ENCODE results near the gene TXNDC12. TPM values are rescaled to one million over a fixed set of nuclear protein-coding genes. Genes with fewer than 3 reads are reported as not detected.
"Not testable (repeated sequence)": the region's sequence is repeated elsewhere in the genome, so short reads cannot be mapped to it uniquely, and the experiment has no call there.

The TXNDC12 gene
- total and polyA plus RNA-seq, 7 donors = 11.6 to 24.3 (median 16.0) TPM

DNA sequence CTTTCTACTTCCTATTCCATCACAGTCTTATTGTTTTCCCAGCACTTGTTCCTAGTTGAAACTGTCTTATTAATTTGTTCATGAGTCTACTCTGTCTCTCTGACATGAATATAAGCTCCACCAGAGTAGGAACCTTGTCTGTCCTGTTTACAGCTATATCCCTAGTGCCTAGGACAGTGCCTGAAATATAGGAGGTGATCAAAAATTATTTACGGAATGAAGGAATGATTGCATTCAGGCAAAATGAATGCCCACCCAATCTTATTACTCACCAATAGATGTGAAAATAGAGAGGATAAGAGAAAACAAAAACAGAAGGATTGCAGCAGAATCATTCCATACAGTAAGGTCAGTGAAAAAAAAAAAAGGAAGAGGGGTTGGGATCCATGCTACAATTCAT, 1.1 kb downstream of the TXNDC12 start:
- no peak overlapping the region for H3K27ac ChIP-seq
- TF ChIP-seq, protein P1, sequence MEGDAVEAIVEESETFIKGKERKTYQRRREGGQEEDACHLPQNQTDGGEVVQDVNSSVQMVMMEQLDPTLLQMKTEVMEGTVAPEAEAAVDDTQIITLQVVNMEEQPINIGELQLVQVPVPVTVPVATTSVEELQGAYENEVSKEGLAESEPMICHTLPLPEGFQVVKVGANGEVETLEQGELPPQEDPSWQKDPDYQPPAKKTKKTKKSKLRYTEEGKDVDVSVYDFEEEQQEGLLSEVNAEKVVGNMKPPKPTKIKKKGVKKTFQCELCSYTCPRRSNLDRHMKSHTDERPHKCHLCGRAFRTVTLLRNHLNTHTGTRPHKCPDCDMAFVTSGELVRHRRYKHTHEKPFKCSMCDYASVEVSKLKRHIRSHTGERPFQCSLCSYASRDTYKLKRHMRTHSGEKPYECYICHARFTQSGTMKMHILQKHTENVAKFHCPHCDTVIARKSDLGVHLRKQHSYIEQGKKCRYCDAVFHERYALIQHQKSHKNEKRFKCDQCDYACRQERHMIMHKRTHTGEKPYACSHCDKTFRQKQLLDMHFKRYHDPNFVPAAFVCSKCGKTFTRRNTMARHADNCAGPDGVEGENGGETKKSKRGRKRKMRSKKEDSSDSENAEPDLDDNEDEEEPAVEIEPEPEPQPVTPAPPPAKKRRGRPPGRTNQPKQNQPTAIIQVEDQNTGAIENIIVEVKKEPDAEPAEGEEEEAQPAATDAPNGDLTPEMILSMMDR (IDR thresholded peaks at IDR 0.05) = no peak
- peak overlapping the region; percentile 100 for H3K4me3 ChIP-seq
- intact Hi-C loops (cut with DNase I) = no loop called here
- no peak for DNase-seq
- H3K4me1 ChIP-seq = peaks cover 26% of the 10 kb centered on the region
- WGBS, 3 donors = 92 to 95% (median 95%) methylated on average over 1 of the region's 1 CpG
- peaks cover 2 to 23% of the 10 kb centered on the region in 2 donors for H3K36me3 ChIP-seq (ENCODE audit: insufficient read depth in 1 of 2, low read depth in 1 of 2)
- no peaks in the 10 kb centered on the region for H3K9me3 ChIP-seq
- H3K27me3 ChIP-seq (ENCODE audit: insufficient read depth in 3 of 3, low read length in 2 of 3) = no peaks in the 10 kb centered on the region
- ATAC-seq = no peak

DNA sequence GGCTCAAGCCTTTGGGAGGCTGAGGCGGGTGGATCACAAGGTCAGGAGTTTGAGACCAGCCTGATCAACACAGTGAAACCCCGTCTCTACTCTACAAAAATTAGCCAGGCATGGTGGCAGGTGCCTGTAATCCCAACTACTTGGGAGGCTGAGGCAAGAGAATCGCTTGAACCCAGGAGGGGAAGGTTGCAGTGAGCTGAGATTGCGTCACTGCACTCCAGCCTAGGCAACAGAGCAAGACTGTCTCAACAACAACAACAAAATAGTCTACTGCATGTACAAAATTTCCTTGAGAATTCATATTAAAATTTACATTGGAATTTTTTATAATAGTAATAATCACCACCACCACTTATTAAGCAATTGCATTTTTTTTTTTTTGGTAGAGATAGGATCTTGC, 5.7 kb downstream of the TXNDC12 start:
- H3K4me1 ChIP-seq; DNase-seq; intact Hi-C loops (cut with DNase I); H3K27ac ChIP-seq; H3K9me3 ChIP-seq; H3K27me3 ChIP-seq (ENCODE audit: insufficient read depth in 3 of 3, low read length in 2 of 3); ATAC-seq; H3K4me3 ChIP-seq: not testable (repeated sequence)
- H3K36me3 ChIP-seq (ENCODE audit: insufficient read depth in 1 of 2, low read depth in 1 of 2) = peaks cover 2 to 23% of the 10 kb centered on the region in 2 donors
- 95 to 99% (median 96%) methylated on average over 4 of the region's 4 CpGs for WGBS, 3 donors

DNA sequence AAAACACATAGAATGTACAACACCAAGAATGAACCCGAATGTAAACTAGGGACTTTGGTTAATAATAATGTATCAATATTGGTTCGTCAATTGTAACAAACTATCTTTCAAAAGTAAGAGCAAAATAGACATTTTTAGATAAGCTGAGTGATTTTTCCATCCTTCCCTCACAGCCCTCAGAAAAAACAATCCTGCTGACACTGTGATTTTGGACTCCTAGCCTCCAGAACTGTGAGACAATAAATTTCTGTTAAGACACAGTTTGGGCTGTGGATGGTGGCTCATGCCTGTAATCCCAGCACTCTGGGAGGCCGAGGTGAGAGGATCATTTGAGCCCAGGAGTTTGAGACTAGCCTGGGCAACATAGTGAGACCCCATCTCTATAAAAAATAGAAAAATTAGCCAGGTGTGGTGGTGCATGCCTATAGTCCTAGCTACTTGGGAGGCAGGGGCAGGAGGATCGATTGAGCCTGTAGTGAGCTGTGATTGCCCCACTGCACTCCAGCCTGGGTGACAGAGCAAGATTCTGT, 9.3 kb downstream of the TXNDC12 start:
- intact Hi-C loops (cut with DNase I); H3K27ac ChIP-seq; ATAC-seq; DNase-seq; H3K27me3 ChIP-seq (ENCODE audit: insufficient read depth in 3 of 3, low read length in 2 of 3); H3K4me1 ChIP-seq; H3K9me3 ChIP-seq; H3K4me3 ChIP-seq: not testable (repeated sequence)
- peaks cover 0 to 10% of the 10 kb centered on the region in 2 donors for H3K36me3 ChIP-seq (ENCODE audit: insufficient read depth in 1 of 2, low read depth in 1 of 2)
- 94 to 97% (median 96%) methylated on average over 4 of the region's 4 CpGs for WGBS, 3 donors

DNA sequence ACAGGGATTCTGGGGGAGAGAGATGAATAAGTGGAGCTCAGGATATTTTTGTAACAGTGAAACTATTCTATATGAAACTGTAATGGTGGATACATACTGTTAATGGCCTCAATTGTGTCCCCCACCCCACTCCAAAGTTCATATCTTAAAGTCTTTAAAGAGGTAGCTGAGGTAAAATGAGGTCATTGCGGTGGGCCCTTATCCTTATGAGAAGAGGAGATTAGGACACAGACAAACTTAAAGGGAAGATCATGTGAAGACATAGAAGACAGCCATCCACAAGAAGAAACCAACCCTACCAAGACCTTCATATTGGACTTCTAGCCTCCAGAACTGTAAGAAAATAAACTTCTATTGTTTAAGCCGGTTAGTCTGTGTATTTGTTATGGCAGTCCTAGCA, 9.8 kb downstream of the TXNDC12 start:
- TF ChIP-seq, protein P1 (IDR thresholded peaks at IDR 0.05) = no peak
- H3K27me3 ChIP-seq (ENCODE audit: insufficient read depth in 3 of 3, low read length in 2 of 3) = no peaks in the 10 kb centered on the region
- ATAC-seq = no peak
- peaks cover 0 to 15% of the 10 kb centered on the region in 2 donors for H3K36me3 ChIP-seq (ENCODE audit: insufficient read depth in 1 of 2, low read depth in 1 of 2)
- no peak overlapping the region for H3K27ac ChIP-seq
- H3K9me3 ChIP-seq = no peaks in the 10 kb centered on the region
- intact Hi-C loops (cut with DNase I) = no loop called here
- H3K4me1 ChIP-seq = no peaks in the 10 kb centered on the region
- no peak overlapping the region for H3K4me3 ChIP-seq
- 95 to 100% (median 97%) methylated on average over 2 of the region's 2 CpGs for whole genome bisulfite sequencing, 3 donors
- DNase-seq = no peak

DNA sequence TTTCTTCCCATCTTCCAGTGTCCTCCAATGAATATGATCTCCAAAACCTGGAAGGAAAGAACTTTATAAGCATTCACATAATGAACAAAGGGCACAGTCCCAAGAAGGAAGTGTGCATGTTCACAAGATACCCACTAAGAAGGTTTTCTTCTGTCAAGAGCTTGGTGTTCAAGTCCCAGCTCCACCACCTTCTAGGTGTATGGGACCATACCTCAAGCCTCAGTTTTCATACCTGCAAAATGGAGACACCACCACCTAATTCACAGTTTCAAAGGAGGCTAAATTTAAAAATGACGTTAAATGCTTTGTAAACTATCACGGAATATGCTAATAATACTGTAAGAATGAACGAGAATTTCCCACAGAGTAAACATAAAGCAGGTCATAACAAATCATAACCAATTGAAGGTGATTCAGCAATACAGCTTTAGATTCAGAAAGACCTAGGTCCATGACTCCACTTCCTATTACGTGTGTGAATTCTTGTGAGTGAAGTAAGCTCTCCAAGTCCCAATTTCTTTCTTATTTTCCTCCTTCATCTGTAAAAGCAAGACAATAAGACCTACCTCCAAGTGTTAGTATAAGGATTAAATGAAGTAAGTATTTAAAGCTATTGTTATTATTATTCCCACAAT, 13.3 kb downstream of the TXNDC12 start:
- H3K9me3 ChIP-seq = no peaks in the 10 kb centered on the region
- no peak for ATAC-seq

More for the DNA sequence above, 13.3 kb downstream of the TXNDC12 start:
- H3K27ac ChIP-seq = no peak overlapping the region
- DNase-seq = no peak
- intact Hi-C loops (cut with DNase I) = no loop called here
- H3K27me3 ChIP-seq (ENCODE audit: insufficient read depth in 3 of 3, low read length in 2 of 3) = no peaks in the 10 kb centered on the region
- 96 to 97% (median 96%) methylated on average over 4 of the region's 4 CpGs for WGBS, 3 donors
- H3K36me3 ChIP-seq (ENCODE audit: insufficient read depth in 1 of 2, low read depth in 1 of 2) = peaks cover 0 to 44% of the 10 kb centered on the region in 2 donors
- no peaks in the 10 kb centered on the region for H3K4me1 ChIP-seq
- TF ChIP-seq, protein P1 (IDR thresholded peaks at IDR 0.05) = no peak
- H3K4me3 ChIP-seq = no peak overlapping the region

All from psoas muscle (tissue), 8 donors.